Esophagus squamous epithelium (tissue), 5 donors: Measurements from ENCODE around the gene SRPRB. TPM values are rescaled to one million over a fixed set of nuclear protein-coding genes. Genes with fewer than 3 reads are reported as not detected.

ENCODE experiments used
- DNase-seq: peaks from one replicate; lab custom pipeline; 2025; lab: John Stamatoyannopoulos, UW
- H3K27ac ChIP-seq, 4 donors: fragments of 200-600 bp; sonication (generic); one replicate each; pipeline ENCODE4 v1.5.1; 2016 to 2019; ENCODE audit warnings: mild to moderate bottlenecking in 1 of 4
- H3K27me3 ChIP-seq, 4 donors: fragments of 200-600 bp; sonication (generic); 1 replicate in 3 of 4; 2 replicates in 1 of 4; pipeline versions ENCODE4 v1.5.1 to v1.6.0; 2017 to 2021; ENCODE audit warnings: antibody characterized with exemption in 1 of 4
- H3K36me3 ChIP-seq, 3 donors: fragments of 200-600 bp; sonication (generic); one replicate each; pipeline ENCODE4 v1.5.1; 2016 to 2019
- H3K4me1 ChIP-seq, 3 donors: fragments of 200-600 bp; sonication (generic); one replicate each; pipeline ENCODE4 v1.5.1; 2017 to 2019
- H3K4me3 ChIP-seq, 4 donors: fragments of 200-600 bp; sonication (generic); 1 replicate in 3 of 4; 2 replicates in 1 of 4; pipeline ENCODE4 v1.5.1; 2016 to 2019; ENCODE audit warnings: mild to moderate bottlenecking in 2 of 4, moderate library complexity in 1 of 4
- H3K9me3 ChIP-seq, 3 donors: fragments of 200-600 bp; sonication (generic); one replicate each; pipeline ENCODE4 v1.5.1; 2016 to 2019
- CTCF ChIP-seq, 6 experiments: fragments of 450-650 bp in 4 of 6; fragments of 200-600 bp in 2 of 6; sonication (generic) in 2 of 6; IDR thresholded peaks; one replicate each; pipeline ENCODE4 v1.5.1; 2016 to 2019; ENCODE audit warnings: antibody characterized with exemption in 6 of 6, mild to moderate bottlenecking in 4 of 6, moderate library complexity in 4 of 6
- POLR2A ChIP-seq, 4 donors: fragments of 450-650 bp; IDR thresholded peaks; one replicate each; pipeline ENCODE4 v1.6.1; 2017; ENCODE audit warnings: antibody characterized with exemption in 4 of 4, mild to moderate bottlenecking in 4 of 4, moderate library complexity in 3 of 4
- WGBS, 2 donors: methylation state at CpG; one replicate each; pipeline ENCODE4 v1.1.5; 2018; 5-methylcytosine and 5-hydroxymethylcytosine counted together
- intact Hi-C: fragments of 100-400 bp; cut with DNase I; formaldehyde crosslinking; loops from one replicate; pipeline ENCODE4 v1.15.0; 2022
- total RNA-seq, 4 donors: library from RNA; depleted of rRNA; stranded (reverse); fragments of >200 nt; gene quantifications; one replicate each; pipeline ENCODE4 v1.1.0, GENCODE V29; 2016
- donor health status: DM: yes; HTN: yes; CAD: no.

SRPRB gene
- total RNA-seq, 4 donors from 2014 or later: 25.1 to 107 (median 44.1) TPM

- TF ChIP-seq CTCF (IDR thresholded peaks at IDR 0.05) (no peak), POLR2A (IDR thresholded peaks at IDR 0.05) (no peak)
- Histone ChIP-seq H3K4me3 (no peak overlapping the region), H3K27ac (no peak overlapping the region), H3K27me3 (no peaks in the 10 kb centered on the region), H3K9me3 (no peaks in the 10 kb centered on the region), H3K36me3 (no peaks in the 10 kb centered on the region), H3K4me1 (no peaks in the 10 kb centered on the region)
- no peak for DNase-seq
- intact Hi-C loops: no loop called here
- 63 to 72% methylated on average over 5 to 6 of the region's 6 CpGs for WGBS, 2 donors
Observed at GRCh38 chr3:133855772-133856171, 50.2 kb downstream of the SRPRB start.

- TF ChIP-seq CTCF (IDR thresholded peaks at IDR 0.05): no peak
- no peak for TF ChIP-seq POLR2A (IDR thresholded peaks at IDR 0.05)
- no peak for DNase-seq
- no peak overlapping the region for H3K27ac ChIP-seq
- no peak overlapping the region for H3K4me3 ChIP-seq
- 61 to 80% methylated on average over 1 to 2 of the region's 2 CpGs for WGBS, 2 donors
- no peaks in the 10 kb centered on the region for H3K27me3 ChIP-seq
- no peaks in the 10 kb centered on the region for H3K36me3 ChIP-seq
- intact Hi-C loops: no loop called here
- no peaks in the 10 kb centered on the region for H3K4me1 ChIP-seq
- H3K9me3 ChIP-seq: no peaks in the 10 kb centered on the region
Observed at GRCh38 chr3:133856316-133856715, 50.7 kb downstream of the SRPRB start.

GRCh38 chr3:133857767-133858166 lies 52.2 kb downstream of the SRPRB start:
- Histone ChIP-seq H3K27me3 (no peaks in the 10 kb centered on the region), H3K27ac (no peak overlapping the region), H3K9me3 (no peaks in the 10 kb centered on the region), H3K36me3 (no peaks in the 10 kb centered on the region), H3K4me3 (no peak overlapping the region), H3K4me1 (no peaks in the 10 kb centered on the region)
- intact Hi-C loops: no loop called here
- WGBS, 2 donors: 84 to 88% methylated on average over 7 to 8 of the region's 8 CpGs
- TF ChIP-seq POLR2A (IDR thresholded peaks at IDR 0.05): no peak
- no peak for TF ChIP-seq CTCF (IDR thresholded peaks at IDR 0.05)
- DNase-seq: no peak

GRCh38 chr3:133859381-133860234 lies 54.0 kb downstream of the SRPRB start:
- Histone ChIP-seq H3K36me3 (no peaks in the 10 kb centered on the region), H3K9me3 (no peaks in the 10 kb centered on the region), H3K27me3 (no peaks in the 10 kb centered on the region), H3K4me3 (no peak overlapping the region), H3K4me1 (no peaks in the 10 kb centered on the region), H3K27ac (no peak overlapping the region)
- no peak for DNase-seq
- intact Hi-C loops: no loop called here
- TF ChIP-seq CTCF (IDR thresholded peaks at IDR 0.05): no peak
- TF ChIP-seq POLR2A (IDR thresholded peaks at IDR 0.05): no peak
- 72 to 82% methylated on average over 11 to 12 of the region's 12 CpGs for WGBS, 2 donors

- no peak for DNase-seq
- no peak for TF ChIP-seq CTCF (IDR thresholded peaks at IDR 0.05)
- TF ChIP-seq POLR2A (IDR thresholded peaks at IDR 0.05): no peak
- 89 to 100% methylated on average over 1 to 5 of the region's 5 CpGs for WGBS, 2 donors
- intact Hi-C loops: no loop called here
- no peaks in the 10 kb centered on the region for H3K9me3 ChIP-seq
- no peak overlapping the region for H3K27ac ChIP-seq
- no peaks in the 10 kb centered on the region for H3K36me3 ChIP-seq
- H3K4me3 ChIP-seq: no peak overlapping the region
- no peaks in the 10 kb centered on the region for H3K4me1 ChIP-seq
- no peaks in the 10 kb centered on the region for H3K27me3 ChIP-seq
Observed at GRCh38 chr3:133860519-133860918, 54.9 kb downstream of the SRPRB start.
